Spinal cord (tissue), 10 donors: ENCODE data around the gene PPDPF. TPM values are rescaled to one million over a fixed set of nuclear protein-coding genes. Genes with fewer than 3 reads are reported as not detected.

Experiments used
- DNase-seq, 6 donors: peaks; one replicate each; pipeline versions ENCODE4 v3.0.0 to v3.0.0-alpha.2; 2013 to 2015; ENCODE audit warnings: low spot score in 6 of 6, low read depth in 4 of 6
- H3K27ac ChIP-seq: one replicate; pipeline ENCODE4 v1.5.1; 2013; ENCODE audit warnings: low read depth, low read length, control low read depth
- H3K27me3 ChIP-seq: one replicate; pipeline ENCODE4 v1.6.1; 2013; ENCODE audit warnings: low read length; ENCODE audit not compliant: control insufficient read depth, insufficient read depth
- H3K36me3 ChIP-seq: one replicate; pipeline ENCODE4 v1.6.1; 2013; ENCODE audit warnings: low read length; ENCODE audit not compliant: control insufficient read depth, insufficient read depth
- H3K4me1 ChIP-seq: one replicate; pipeline ENCODE4 v1.6.1; 2013; ENCODE audit warnings: low read length; ENCODE audit not compliant: control insufficient read depth, insufficient read depth
- H3K4me3 ChIP-seq: one replicate; pipeline ENCODE4 v1.5.1; 2013; ENCODE audit warnings: low read depth, low read length, control low read depth
- H3K9me3 ChIP-seq: one replicate; pipeline ENCODE4 v1.6.1; 2013; ENCODE audit warnings: low read length; ENCODE audit not compliant: control insufficient read depth, insufficient read depth
- WGBS: methylation state at CpG from one replicate; pipeline ENCODE4 v1.1.5; 2013; ENCODE audit warnings: missing lambda C conversion rate; ENCODE audit not compliant: insufficient coverage; 5-methylcytosine and 5-hydroxymethylcytosine counted together
- polyA plus RNA-seq, 2 donors: library from polyadenylated mRNA; unstranded; fragments of 120-200 nt; gene quantifications; one replicate each; pipeline ENCODE4 v1.2.1, GENCODE V29; 2013; ENCODE audit not compliant: insufficient read length in 2 of 2
- total RNA-seq, 2 donors: library from RNA; depleted of rRNA in 1 of 2; stranded (reverse); fragments of 120-200 nt in 1 of 2; fragments of >200 nt in 1 of 2; gene quantifications; one replicate each; pipeline versions ENCODE4 v1.2.3 to v1.2.4, GENCODE V29; 2013 to 2014
- donor health status: healthy.

PPDPF gene
- total and polyA plus RNA-seq, 4 donors: 19.9 to 467 (median 266) TPM

GRCh38 chr20:63547725-63548480 lies 27.3 kb downstream of the PPDPF start, which contains the start of gene SRMS:
TSS of gene SRMS (minus strand) at chr20:63547749. CDS start at chr20:63547463, 286 bp downstream.
- Histone ChIP-seq H3K4me3 (no peak within 1 kb of the TSS), H3K4me1 (peaks cover 6% of the 10 kb centered on the region), H3K36me3 (no peaks in the 10 kb centered on the region), H3K9me3 (no peaks in the 10 kb centered on the region), H3K27ac (no peak within 1 kb of the TSS), H3K27me3 (peaks cover 21% of the 10 kb centered on the region)
- no peak for DNase-seq
- 52% methylated on average over 32 of the region's 35 CpGs for whole genome bisulfite sequencing

GRCh38 chr20:63548542-63548941 lies 28.0 kb downstream of the PPDPF start:
- no peaks in the 10 kb centered on the region for H3K36me3 ChIP-seq
- no peak for DNase-seq
- H3K4me3 ChIP-seq: no peak overlapping the region
- peaks cover 12% of the 10 kb centered on the region for H3K4me1 ChIP-seq
- WGBS: 37% methylated on average over 9 of the region's 11 CpGs
- H3K9me3 ChIP-seq: no peaks in the 10 kb centered on the region
- no peak overlapping the region for H3K27ac ChIP-seq
- peaks cover 23% of the 10 kb centered on the region for H3K27me3 ChIP-seq

- no peaks in the 10 kb centered on the region for H3K9me3 ChIP-seq
- no peaks in the 10 kb centered on the region for H3K36me3 ChIP-seq
- H3K27me3 ChIP-seq: peaks cover 24% of the 10 kb centered on the region
- DNase-seq: no peak
- H3K4me1 ChIP-seq: peaks cover 17% of the 10 kb centered on the region
- H3K4me3 ChIP-seq: no peak overlapping the region
- H3K27ac ChIP-seq: no peak overlapping the region
- 58% methylated on average over 2 of the region's 25 CpGs for WGBS
These were observed 28.5 kb downstream of the PPDPF start for GRCh38 chr20:63549019-63549418.

GRCh38 chr20:63549679-63550282 lies 29.2 kb downstream of the PPDPF start:
- WGBS: 81% methylated on average over 15 of the region's 18 CpGs
- no peak overlapping the region for H3K27ac ChIP-seq
- H3K36me3 ChIP-seq: peaks cover 1% of the 10 kb centered on the region
- H3K9me3 ChIP-seq: no peaks in the 10 kb centered on the region
- peaks cover 25% of the 10 kb centered on the region for H3K4me1 ChIP-seq
- H3K27me3 ChIP-seq: peaks cover 26% of the 10 kb centered on the region
- no peak for DNase-seq
- H3K4me3 ChIP-seq: no peak overlapping the region

GRCh38 chr20:63551068-63551467 lies 30.5 kb downstream of the PPDPF start:
- WGBS: 48% methylated on average over 9 of the region's 9 CpGs
- peaks cover 7% of the 10 kb centered on the region for H3K36me3 ChIP-seq
- H3K4me3 ChIP-seq: no peak overlapping the region
- DNase-seq: peak in 1 of 6 donors; percentile 5
- no peak overlapping the region for H3K27ac ChIP-seq
- peaks cover 26% of the 10 kb centered on the region for H3K27me3 ChIP-seq
- H3K9me3 ChIP-seq: no peaks in the 10 kb centered on the region
- H3K4me1 ChIP-seq: peaks cover 29% of the 10 kb centered on the region

GRCh38 chr20:63552481-63553249 lies 32.1 kb downstream of the PPDPF start:
- H3K36me3 ChIP-seq: peaks cover 9% of the 10 kb centered on the region
- DNase-seq: no peak
- H3K27ac ChIP-seq: no peak overlapping the region
- H3K4me3 ChIP-seq: no peak overlapping the region
- peaks cover 18% of the 10 kb centered on the region for H3K27me3 ChIP-seq
- 29% methylated on average over 8 of the region's 15 CpGs for whole genome bisulfite sequencing
- no peaks in the 10 kb centered on the region for H3K9me3 ChIP-seq
- H3K4me1 ChIP-seq: peaks cover 29% of the 10 kb centered on the region

- Histone ChIP-seq H3K9me3 (no peaks in the 10 kb centered on the region), H3K36me3 (peaks cover 9% of the 10 kb centered on the region), H3K27ac (no peak overlapping the region), H3K27me3 (peaks cover 13% of the 10 kb centered on the region), H3K4me3 (peak overlapping the region; percentile 52), H3K4me1 (peaks cover 29% of the 10 kb centered on the region)
- DNase-seq: peak in 3 of 6 donors; percentile 36 to 81 (median 79)
- WGBS: under 1% methylated on average over 37 of the region's 37 CpGs
These were observed 32.8 kb downstream of the PPDPF start for GRCh38 chr20:63553251-63553932.

- under 1% methylated on average over 33 of the region's 34 CpGs for WGBS
- H3K9me3 ChIP-seq: no peaks in the 10 kb centered on the region
- DNase-seq: peak in 3 of 6 donors; percentile 9 to 66 (median 61)
- H3K27ac ChIP-seq: no peak within 1 kb of the TSS
- H3K36me3 ChIP-seq: peaks cover 9% of the 10 kb centered on the region
- peaks cover 29% of the 10 kb centered on the region for H3K4me1 ChIP-seq
- H3K4me3 ChIP-seq: peak within 1 kb of the TSS; percentile 52
- H3K27me3 ChIP-seq: peaks cover 10% of the 10 kb centered on the region
These were observed 33.3 kb downstream of the PPDPF start, which contains the start of gene FNDC11 for GRCh38 chr20:63553933-63554290. TSS of gene FNDC11 (plus strand) at chr20:63554159. CDS start at chr20:63555664, 1,505 bp downstream.
